Body of pancreas (tissue), 4 donors: Measurements from ENCODE around the gene USP34. TPM values are rescaled to one million over a fixed set of nuclear protein-coding genes. Genes with fewer than 3 reads are reported as not detected.

ENCODE experiments used
- ATAC-seq: fragments of 150-250 bp; one replicate; pipeline ENCODE4 v1.9.1; 2016
- DNase-seq, 4 donors: peaks; one replicate each; pipeline ENCODE4 v3.0.0-alpha.2; 2019
- H3K27ac ChIP-seq, 4 donors: fragments of 200-600 bp; sonication (generic); 1 replicate in 3 of 4; 2 replicates in 1 of 4; pipeline versions ENCODE4 v1.5.1 to v1.6.1; 2016 to 2019; ENCODE audit warnings: mild to moderate bottlenecking in 1 of 4, mixed read lengths in 1 of 4, moderate library complexity in 1 of 4
- H3K27me3 ChIP-seq, 2 donors: fragments of 200-600 bp; sonication (generic); one replicate each; pipeline ENCODE4 v1.6.0; 2016; ENCODE audit warnings: mild to moderate bottlenecking in 1 of 2
- H3K36me3 ChIP-seq, 2 donors: fragments of 200-600 bp; sonication (generic); replicated peaks in 1 of 2; 2 replicates each; pipeline ENCODE4 v1.5.1; 2016; ENCODE audit warnings: low read depth in 2 of 2; ENCODE audit not compliant: insufficient read depth in 1 of 2
- H3K4me1 ChIP-seq: fragments of 200-600 bp; sonication (generic); one replicate; pipeline ENCODE4 v1.6.0; 2016
- H3K4me3 ChIP-seq, 2 donors: fragments of 200-600 bp; sonication (generic); 1 replicate in 1 of 2; 2 replicates in 1 of 2; pipeline ENCODE4 v1.5.1; 2016 to 2019
- H3K9me3 ChIP-seq, 3 donors: fragments of 200-600 bp; sonication (generic); 1 replicate in 2 of 3; 2 replicates in 1 of 3; pipeline ENCODE4 v1.5.1; 2016
- POLR2A ChIP-seq, 3 donors: fragments of 450-650 bp; IDR thresholded peaks; one replicate each; pipeline ENCODE4 v1.6.1; 2016; ENCODE audit warnings: antibody characterized with exemption in 3 of 3, mild to moderate bottlenecking in 2 of 3
- WGBS, 2 donors: methylation state at CpG; one replicate each; pipeline ENCODE4 v1.1.5; 2017; 5-methylcytosine and 5-hydroxymethylcytosine counted together
- intact Hi-C: fragments of 100-400 bp; cut with DNase I; formaldehyde crosslinking; loops from one replicate; pipeline ENCODE4 v1.15.1; 2023
- total RNA-seq, 2 donors: library from RNA; depleted of rRNA; stranded (reverse); fragments of >200 nt; gene quantifications; one replicate each; pipeline ENCODE4 v1.1.0, GENCODE V29; 2016
- TF ChIP-seq, protein P1 (sequence below), 7 experiments: fragments of 450-650 bp in 4 of 7; fragments of 200-600 bp in 3 of 7; sonication (generic) in 3 of 7; IDR thresholded peaks; one replicate each; pipeline ENCODE4 v1.5.1; 2016 to 2019; ENCODE audit warnings: antibody characterized with exemption in 7 of 7

USP34 gene
- total RNA-seq, 2 donors from 2014 or later = 87.0 to 96.5 TPM

DNA sequence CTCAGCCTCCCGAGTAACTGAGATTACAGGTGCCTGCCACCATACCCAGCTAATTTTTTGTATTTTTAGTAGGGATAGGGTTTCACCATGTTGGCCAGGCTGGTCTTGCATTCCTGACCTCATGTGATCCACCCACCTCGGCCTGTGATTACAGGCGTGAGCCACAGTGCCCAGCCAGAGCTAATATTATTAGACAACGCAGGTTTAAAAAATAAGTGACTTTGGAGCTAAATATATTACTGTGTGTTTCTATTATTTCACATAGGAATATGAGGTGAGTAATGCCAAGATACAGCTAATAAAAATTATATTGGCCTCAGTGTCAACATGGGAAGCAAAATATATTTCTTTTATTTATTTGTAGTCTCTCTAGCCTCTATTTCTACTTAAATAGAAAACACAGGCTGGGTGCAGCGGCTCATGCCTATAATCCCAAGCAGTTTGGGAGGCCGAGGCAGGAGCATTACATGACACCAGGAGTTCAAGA is 188.7 kb downstream of the USP34 start:
- intact Hi-C loops = no loop called here
- 93 to 98% methylated on average over 6 of the region's 6 CpGs for WGBS, 2 donors
- Histone ChIP-seq H3K27me3 (no peaks in the 10 kb centered on the region), H3K4me1 (no peaks in the 10 kb centered on the region), H3K4me3 (no peak overlapping the region), H3K36me3 (peaks cover 0 to 13% of the 10 kb centered on the region in 2 donors), H3K9me3 (no peaks in the 10 kb centered on the region), H3K27ac (no peak overlapping the region)
- TF ChIP-seq POLR2A (IDR thresholded peaks at IDR 0.05) = no peak
- TF ChIP-seq, protein P1, sequence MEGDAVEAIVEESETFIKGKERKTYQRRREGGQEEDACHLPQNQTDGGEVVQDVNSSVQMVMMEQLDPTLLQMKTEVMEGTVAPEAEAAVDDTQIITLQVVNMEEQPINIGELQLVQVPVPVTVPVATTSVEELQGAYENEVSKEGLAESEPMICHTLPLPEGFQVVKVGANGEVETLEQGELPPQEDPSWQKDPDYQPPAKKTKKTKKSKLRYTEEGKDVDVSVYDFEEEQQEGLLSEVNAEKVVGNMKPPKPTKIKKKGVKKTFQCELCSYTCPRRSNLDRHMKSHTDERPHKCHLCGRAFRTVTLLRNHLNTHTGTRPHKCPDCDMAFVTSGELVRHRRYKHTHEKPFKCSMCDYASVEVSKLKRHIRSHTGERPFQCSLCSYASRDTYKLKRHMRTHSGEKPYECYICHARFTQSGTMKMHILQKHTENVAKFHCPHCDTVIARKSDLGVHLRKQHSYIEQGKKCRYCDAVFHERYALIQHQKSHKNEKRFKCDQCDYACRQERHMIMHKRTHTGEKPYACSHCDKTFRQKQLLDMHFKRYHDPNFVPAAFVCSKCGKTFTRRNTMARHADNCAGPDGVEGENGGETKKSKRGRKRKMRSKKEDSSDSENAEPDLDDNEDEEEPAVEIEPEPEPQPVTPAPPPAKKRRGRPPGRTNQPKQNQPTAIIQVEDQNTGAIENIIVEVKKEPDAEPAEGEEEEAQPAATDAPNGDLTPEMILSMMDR (IDR thresholded peaks at IDR 0.05) = no peak
- ATAC-seq = no peak
- DNase-seq = no peak

DNA sequence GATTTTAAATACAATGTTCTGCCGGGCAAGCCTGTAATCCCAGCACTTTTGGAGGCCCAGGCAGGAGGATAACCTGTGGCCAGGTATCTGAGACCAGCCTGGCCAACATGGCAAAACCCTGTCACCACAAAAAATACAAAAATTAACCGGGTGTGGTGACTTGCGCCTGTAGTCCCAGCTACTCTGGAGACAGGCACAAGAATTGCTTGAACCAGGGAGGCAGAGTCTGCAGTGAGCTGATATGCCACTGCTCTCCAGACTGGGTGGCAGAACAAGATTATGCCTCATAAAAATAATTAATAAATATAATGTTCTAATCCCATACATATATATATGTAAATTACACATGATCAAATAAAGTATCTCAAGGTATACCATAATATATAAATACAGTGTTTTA is 189.6 kb downstream of the USP34 start:
- H3K27ac ChIP-seq = no peak overlapping the region
- intact Hi-C loops = no loop called here
- no peak overlapping the region for H3K4me3 ChIP-seq
- H3K9me3 ChIP-seq = no peaks in the 10 kb centered on the region
- 90 to 91% methylated on average over 3 of the region's 3 CpGs for WGBS, 2 donors
- no peak for ATAC-seq
- H3K4me1 ChIP-seq = no peaks in the 10 kb centered on the region
- DNase-seq = no peak
- TF ChIP-seq POLR2A (IDR thresholded peaks at IDR 0.05) = no peak
- TF ChIP-seq, protein P1 (IDR thresholded peaks at IDR 0.05) = no peak
- H3K27me3 ChIP-seq = no peaks in the 10 kb centered on the region
- peaks cover 0 to 13% of the 10 kb centered on the region in 2 donors for H3K36me3 ChIP-seq

DNA sequence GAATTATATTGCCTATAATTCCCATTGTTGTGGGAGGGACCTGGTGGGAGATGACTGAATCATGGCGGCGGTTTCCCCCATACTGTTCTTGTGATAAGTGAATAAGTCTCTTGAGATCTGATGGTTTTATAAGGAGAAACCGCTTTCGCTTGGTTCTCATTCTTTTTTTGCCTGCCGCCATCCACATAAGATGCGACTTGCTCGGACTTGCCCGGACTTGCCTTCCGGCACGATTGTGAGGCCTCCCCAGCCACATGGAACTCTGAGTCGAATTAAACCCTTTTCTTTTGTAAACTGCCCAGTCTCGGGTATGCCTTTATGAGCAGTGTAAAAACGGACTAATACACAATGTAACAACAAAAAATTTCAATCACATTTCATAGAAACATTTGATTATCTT is 193.1 kb downstream of the USP34 start:
- ATAC-seq (no peak), DNase-seq (no peak)
- 96 to 98% methylated on average over 13 of the region's 13 CpGs for WGBS, 2 donors
- intact Hi-C loops = no loop called here
- Histone ChIP-seq H3K27me3 (no peaks in the 10 kb centered on the region), H3K4me3 (no peak overlapping the region), H3K27ac (no peak overlapping the region), H3K36me3 (peaks cover 0 to 13% of the 10 kb centered on the region in 2 donors), H3K4me1 (peaks cover 4% of the 10 kb centered on the region), H3K9me3 (no peaks in the 10 kb centered on the region)
- TF ChIP-seq POLR2A (IDR thresholded peaks at IDR 0.05) = no peak
- TF ChIP-seq, protein P1 (IDR thresholded peaks at IDR 0.05) = no peak

DNA sequence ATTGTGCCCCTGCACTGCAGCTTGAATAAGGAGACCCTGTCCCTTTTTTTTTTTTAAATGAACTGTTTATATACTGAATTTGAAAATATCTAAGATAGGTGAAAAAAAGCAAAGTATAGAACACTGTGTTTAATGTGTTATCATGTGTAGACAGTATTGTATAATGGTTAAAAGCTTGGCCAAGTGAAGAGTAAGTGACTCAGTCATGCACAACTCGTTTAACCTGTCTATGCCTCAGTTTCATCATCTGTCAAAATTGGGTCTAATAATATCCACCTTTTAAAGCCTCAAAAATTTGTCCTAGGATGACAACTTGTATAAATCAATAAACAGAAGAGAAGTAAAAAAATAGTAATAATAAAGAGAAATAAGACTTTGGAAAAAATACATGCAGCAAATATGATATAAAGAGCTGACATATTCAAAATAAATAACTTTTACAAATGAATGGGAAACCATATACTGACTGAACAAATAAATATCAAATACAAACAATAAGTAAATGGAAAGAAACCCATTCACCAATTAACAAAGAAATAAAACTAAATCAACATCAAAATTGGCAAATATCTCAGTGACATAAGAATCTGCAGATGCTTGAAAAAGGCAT is 195.2 kb downstream of the USP34 start:
- no peaks in the 10 kb centered on the region for H3K9me3 ChIP-seq
- no peak overlapping the region for H3K27ac ChIP-seq
- no peak overlapping the region for H3K4me3 ChIP-seq
- peaks cover 4% of the 10 kb centered on the region for H3K4me1 ChIP-seq
- no peaks in the 10 kb centered on the region for H3K27me3 ChIP-seq
- DNase-seq = no peak
- ATAC-seq = no peak
- intact Hi-C loops = no loop called here
- WGBS, 2 donors = 83 to 87% methylated on average over 1 of the region's 1 CpG
- peaks cover 0 to 9% of the 10 kb centered on the region in 2 donors for H3K36me3 ChIP-seq
- no peak for TF ChIP-seq POLR2A (IDR thresholded peaks at IDR 0.05)
- TF ChIP-seq, protein P1 (IDR thresholded peaks at IDR 0.05) = no peak
